ENCODE data around the gene DENND2D.

- TF ChIP-seq MXI1 (IDR thresholded peaks at IDR 0.05; ENCODE audit: low read depth, low read length): no peak
- TF ChIP-seq KAT2B (IDR thresholded peaks at IDR 0.05; ENCODE audit: low read depth, low read length): no peak
- TF ChIP-seq, protein P1, sequence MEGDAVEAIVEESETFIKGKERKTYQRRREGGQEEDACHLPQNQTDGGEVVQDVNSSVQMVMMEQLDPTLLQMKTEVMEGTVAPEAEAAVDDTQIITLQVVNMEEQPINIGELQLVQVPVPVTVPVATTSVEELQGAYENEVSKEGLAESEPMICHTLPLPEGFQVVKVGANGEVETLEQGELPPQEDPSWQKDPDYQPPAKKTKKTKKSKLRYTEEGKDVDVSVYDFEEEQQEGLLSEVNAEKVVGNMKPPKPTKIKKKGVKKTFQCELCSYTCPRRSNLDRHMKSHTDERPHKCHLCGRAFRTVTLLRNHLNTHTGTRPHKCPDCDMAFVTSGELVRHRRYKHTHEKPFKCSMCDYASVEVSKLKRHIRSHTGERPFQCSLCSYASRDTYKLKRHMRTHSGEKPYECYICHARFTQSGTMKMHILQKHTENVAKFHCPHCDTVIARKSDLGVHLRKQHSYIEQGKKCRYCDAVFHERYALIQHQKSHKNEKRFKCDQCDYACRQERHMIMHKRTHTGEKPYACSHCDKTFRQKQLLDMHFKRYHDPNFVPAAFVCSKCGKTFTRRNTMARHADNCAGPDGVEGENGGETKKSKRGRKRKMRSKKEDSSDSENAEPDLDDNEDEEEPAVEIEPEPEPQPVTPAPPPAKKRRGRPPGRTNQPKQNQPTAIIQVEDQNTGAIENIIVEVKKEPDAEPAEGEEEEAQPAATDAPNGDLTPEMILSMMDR (IDR thresholded peaks at IDR 0.05 in 2 of 3, conservative IDR thresholded peaks at IDR 0.05 in 1 of 3; ENCODE audit: insufficient read depth in 2 of 3, low read depth in 1 of 3, low read length in 3 of 3): no peak
- no peak for TF ChIP-seq HNRNPH1 (optimal IDR thresholded peaks at IDR 0.05; ENCODE audit: low read depth, low read length)
- no peak for TF ChIP-seq MYC (IDR thresholded peaks at IDR 0.05; ENCODE audit: low read depth, low read length)
- no peak for TF ChIP-seq MYC (CRISPR knock-in tag; IDR thresholded peaks at IDR 0.05; ENCODE audit: borderline replicate concordance, low read depth)
- no peak for TF ChIP-seq ZBTB43 (CRISPR knock-in tag; IDR thresholded peaks at IDR 0.05)
- TF ChIP-seq ZSCAN29 (IDR thresholded peaks at IDR 0.05): no peak
- no peak for TF ChIP-seq ZNF75A (CRISPR knock-in tag; IDR thresholded peaks at IDR 0.05)
- TF ChIP-seq JUN (IDR thresholded peaks at IDR 0.05; ENCODE audit: borderline replicate concordance, low read depth, low read length): no peak
- TF ChIP-seq JUN (CRISPR knock-in tag; IDR thresholded peaks at IDR 0.05; ENCODE audit: borderline replicate concordance): no peak
- no peak for TF ChIP-seq NBN (IDR thresholded peaks at IDR 0.05; ENCODE audit: low read depth)
- no peak for TF ChIP-seq HCFC1 (IDR thresholded peaks at IDR 0.05; ENCODE audit: low read depth, low read length)
- TF ChIP-seq PHF21A (IDR thresholded peaks at IDR 0.05; ENCODE audit: borderline replicate concordance, low read depth): no peak
- no peak for TF ChIP-seq FOXJ3 (CRISPR knock-in tag; IDR thresholded peaks at IDR 0.05)
- no peak for TF ChIP-seq CEBPB (tag; IDR thresholded peaks at IDR 0.05)
These were observed 46.8 kb upstream of the DENND2D start for GRCh38 chr1:111247125-111247838.

All from K562 (cell line).